ENCODE data around the gene PPP1R9A.

GRCh38 chr7:95110707-95111106 lies 203.3 kb downstream of the PPP1R9A start:
- TF ChIP-seq POLR2A (IDR thresholded peaks at IDR 0.05; ENCODE audit: low read length) (no peak), GATA1 (IDR thresholded peaks at IDR 0.05; ENCODE audit: low read depth, low read length) (no peak)

Measured in erythroblast (primary cell).